C4-2B (cell line): ENCODE results near the gene TRPC4AP.

Experiments
- H3K27ac ChIP-seq: fragments of 450-650 bp; 2 replicates; pipeline ENCODE4 v1.5.1; 2017
- ZFX ChIP-seq: fragments of 450-650 bp; IDR thresholded peaks from 2 replicates; pipeline ENCODE4 v1.6.1; 2017
- TF ChIP-seq, protein P1 (sequence below): fragments of 450-650 bp; conservative IDR thresholded peaks from 2 replicates; pipeline ENCODE4 v1.5.1; 2017; ENCODE audit warnings: mild to moderate bottlenecking

Gene TRPC4AP

DNA sequence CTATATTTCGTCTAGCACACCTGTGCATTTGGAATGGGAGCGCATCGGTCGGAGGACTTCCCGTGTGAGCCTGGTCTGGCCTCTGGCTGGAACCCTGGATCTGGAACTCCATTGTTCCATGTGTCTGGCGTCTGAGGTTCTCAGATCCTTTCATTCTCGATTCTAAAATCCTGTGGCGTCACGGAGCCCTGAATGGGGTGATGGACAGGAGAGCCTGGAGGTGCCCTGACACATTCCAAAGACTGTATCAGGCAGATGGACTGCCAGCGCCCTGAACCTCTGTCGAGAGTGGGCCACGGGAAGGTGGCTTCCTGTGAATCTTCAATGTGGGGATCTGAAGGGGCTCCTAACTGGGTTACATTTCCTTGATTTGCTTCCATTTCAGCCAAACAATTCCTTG is 116.3 kb downstream of the TRPC4AP start:
- H3K27ac ChIP-seq = no peak overlapping the region

DNA sequence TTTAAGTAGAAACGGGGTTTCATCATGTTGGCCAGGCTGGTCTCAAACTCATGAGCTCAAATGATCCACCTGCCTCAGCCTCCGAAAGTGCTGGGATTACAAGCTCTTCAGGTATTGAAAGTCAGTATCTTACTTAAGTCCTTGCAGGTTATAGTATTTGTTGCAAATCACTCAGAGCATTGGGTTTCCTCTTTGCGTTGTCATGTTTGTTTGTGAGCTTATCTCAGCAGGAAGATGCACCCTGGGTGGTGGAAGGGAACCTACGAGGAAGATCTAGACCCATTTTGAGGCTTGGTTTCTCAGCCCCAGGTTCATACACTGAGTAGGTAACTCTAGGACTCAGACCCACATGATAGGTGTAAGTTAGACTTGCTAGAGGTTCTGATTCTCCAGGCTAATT is 118.4 kb downstream of the TRPC4AP start:
- TF ChIP-seq, protein P1, sequence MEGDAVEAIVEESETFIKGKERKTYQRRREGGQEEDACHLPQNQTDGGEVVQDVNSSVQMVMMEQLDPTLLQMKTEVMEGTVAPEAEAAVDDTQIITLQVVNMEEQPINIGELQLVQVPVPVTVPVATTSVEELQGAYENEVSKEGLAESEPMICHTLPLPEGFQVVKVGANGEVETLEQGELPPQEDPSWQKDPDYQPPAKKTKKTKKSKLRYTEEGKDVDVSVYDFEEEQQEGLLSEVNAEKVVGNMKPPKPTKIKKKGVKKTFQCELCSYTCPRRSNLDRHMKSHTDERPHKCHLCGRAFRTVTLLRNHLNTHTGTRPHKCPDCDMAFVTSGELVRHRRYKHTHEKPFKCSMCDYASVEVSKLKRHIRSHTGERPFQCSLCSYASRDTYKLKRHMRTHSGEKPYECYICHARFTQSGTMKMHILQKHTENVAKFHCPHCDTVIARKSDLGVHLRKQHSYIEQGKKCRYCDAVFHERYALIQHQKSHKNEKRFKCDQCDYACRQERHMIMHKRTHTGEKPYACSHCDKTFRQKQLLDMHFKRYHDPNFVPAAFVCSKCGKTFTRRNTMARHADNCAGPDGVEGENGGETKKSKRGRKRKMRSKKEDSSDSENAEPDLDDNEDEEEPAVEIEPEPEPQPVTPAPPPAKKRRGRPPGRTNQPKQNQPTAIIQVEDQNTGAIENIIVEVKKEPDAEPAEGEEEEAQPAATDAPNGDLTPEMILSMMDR = no peak
- TF ChIP-seq ZFX = no peak

More for the DNA sequence above, 116.3 kb downstream of the TRPC4AP start:
- TF ChIP-seq, protein P1 = no peak
- no peak for TF ChIP-seq ZFX

DNA sequence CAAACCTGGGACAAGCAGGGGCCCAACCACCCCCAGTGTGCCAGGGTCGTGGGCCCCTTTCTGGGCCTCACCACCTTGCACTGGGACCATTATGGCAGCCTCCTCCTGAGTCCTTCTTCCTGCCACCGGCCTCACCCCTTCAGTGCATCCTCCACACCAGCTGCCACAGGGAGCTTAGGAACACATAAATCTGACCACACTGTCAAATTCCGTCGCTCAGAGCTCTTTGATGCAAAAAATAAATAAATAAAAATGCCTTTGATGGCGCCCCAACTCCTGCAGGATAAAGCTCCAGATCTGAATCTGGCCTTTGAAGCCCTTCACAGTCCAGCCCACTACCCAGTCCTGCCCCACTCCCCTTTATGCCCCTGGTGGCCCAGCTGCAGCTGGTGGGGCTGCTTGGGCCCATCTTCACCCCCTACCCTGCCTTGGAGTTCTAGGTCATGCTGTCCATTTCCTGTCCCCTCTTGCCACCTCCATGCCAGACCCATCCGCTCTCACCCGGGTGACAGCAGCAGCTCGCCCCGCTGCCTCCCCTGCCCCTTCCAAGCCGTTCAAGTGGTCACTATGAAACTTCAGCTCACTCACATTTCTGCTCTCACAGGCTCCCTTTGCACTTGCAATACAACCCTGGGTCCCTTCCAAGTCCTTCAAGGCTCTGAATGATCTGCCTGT is 120.9 kb downstream of the TRPC4AP start:
- no peak overlapping the region for H3K27ac ChIP-seq
- TF ChIP-seq, protein P1 = no peak
- no peak for TF ChIP-seq ZFX

More for the DNA sequence above, 118.4 kb downstream of the TRPC4AP start:
- H3K27ac ChIP-seq = no peak overlapping the region

DNA sequence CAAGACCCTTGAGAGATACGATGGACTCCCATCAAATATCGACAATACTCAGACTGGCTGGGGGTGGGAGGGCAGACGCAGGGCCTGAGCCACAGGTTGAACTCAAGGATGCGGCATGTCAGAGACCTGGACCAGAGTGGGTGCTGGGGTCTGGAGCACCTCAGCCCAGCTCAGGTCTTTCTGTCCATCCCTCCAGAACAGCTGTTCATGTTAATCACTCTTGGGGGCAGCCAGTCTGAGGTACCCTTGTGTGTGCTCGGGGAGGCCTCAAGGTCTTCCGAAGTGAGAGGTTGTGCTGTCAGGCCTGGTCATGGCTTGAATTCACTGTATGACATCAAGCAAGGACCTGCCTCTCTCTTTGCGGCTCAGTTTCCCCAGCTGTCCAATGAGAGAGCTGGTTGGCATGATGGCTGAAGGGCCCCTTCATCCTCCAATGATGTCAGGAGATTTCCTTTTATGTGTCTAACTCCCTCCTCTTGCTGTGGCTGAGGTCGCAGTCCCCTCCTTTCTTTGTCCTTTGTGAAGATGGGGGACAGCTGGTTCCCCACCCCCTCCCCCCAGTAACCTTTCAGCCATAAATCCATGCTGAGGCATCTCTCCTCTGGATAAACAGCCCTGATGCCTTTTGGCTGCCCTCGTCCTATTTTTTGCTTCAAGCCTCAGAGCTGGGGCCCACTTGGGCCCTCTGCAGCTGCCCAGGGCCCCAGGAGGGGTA is 121.6 kb downstream of the TRPC4AP start:
- TF ChIP-seq ZFX = no peak
- TF ChIP-seq, protein P1 = no peak
- H3K27ac ChIP-seq = no peak overlapping the region

DNA sequence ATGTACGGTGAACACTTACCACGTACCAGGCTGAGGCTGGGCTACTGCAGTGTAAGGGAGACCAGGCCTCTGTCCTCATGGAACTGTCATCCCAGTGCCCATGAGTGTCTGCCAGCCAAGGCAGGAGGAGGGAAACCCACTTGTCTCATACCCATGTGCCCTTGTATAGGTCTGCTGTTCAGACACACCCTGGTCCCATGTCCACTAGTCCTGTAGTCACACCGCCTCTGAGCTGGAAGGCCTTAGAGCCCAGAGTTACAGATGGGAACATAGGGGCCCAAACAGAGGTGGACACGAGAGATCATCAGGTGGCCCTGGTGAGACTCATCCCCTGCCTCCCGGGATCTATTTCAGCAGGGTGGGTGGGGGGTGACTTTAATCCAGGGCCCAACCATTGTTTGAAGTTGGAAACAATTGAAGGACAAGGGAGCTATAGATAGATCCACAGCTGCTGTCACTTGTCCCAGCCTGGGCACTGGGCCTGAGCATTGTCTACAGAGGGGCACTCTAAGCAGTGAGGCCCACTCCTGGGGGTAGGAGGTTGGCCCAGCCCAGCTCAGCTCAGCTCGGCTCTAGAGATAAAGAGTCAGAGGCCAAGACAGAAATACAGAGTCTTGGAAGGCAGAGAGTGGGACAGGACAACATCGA is 122.3 kb downstream of the TRPC4AP start:
- H3K27ac ChIP-seq = no peak overlapping the region
- TF ChIP-seq, protein P1 = no peak
- TF ChIP-seq ZFX = no peak

DNA sequence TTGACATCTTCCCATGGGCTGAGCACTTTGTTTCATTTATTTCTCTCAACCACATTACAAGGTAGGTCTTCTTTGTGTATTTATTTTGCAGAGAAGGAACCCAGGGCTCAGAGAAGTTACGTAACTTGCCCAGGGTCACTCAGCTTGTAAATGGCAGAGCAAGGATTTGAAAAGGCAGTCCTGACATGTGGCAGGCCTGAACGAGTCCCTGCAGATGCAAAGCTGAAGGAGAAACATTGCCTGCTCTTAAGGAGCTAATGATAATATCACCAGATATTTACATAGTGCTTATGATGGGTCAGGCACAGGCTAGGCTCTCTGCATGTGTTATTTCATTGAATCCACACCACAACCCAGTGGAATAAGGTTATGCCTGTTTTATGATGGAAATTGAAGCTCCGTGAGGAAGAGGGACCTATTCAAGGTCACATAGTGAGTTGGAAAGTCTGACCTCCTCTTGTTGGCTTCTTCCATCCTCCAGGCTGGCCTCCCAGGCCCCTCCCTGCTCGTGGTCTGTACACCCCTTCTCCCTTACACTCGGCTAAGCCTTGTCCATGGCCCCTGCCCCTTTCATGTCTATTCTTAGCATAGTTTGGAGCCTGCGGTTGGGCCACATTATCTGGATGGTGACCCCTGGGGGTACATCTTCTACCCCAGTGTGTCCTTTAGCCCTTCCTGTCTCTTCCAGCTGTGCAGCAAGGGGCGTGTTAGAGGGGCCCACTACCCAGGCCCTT is 124.4 kb downstream of the TRPC4AP start:
- no peak for TF ChIP-seq ZFX
- TF ChIP-seq, protein P1 = no peak
- no peak overlapping the region for H3K27ac ChIP-seq
